NB4 (cell line): ENCODE results near the gene CALCOCO2.
"Not testable (repeated sequence)": the region's sequence is repeated elsewhere in the genome, so short reads cannot be mapped to it uniquely, and the experiment has no call there.

Experiments used
- POLR2A ChIP-seq: IDR thresholded peaks from 2 replicates; pipeline ENCODE4 v1.6.1; 2011; ENCODE audit warnings: mild to moderate bottlenecking; ENCODE audit not compliant: insufficient read length; ENCODE audit errors: extremely low read depth
- TF ChIP-seq, protein P1 (sequence below): IDR thresholded peaks from one replicate; pipeline ENCODE4 v1.5.1; 2012; ENCODE audit warnings: low read depth, low read length
- TF ChIP-seq, protein P2 (sequence below): IDR thresholded peaks from 2 replicates; pipeline ENCODE4 v1.6.1; 2011; ENCODE audit warnings: low read depth, low read length

DNA sequence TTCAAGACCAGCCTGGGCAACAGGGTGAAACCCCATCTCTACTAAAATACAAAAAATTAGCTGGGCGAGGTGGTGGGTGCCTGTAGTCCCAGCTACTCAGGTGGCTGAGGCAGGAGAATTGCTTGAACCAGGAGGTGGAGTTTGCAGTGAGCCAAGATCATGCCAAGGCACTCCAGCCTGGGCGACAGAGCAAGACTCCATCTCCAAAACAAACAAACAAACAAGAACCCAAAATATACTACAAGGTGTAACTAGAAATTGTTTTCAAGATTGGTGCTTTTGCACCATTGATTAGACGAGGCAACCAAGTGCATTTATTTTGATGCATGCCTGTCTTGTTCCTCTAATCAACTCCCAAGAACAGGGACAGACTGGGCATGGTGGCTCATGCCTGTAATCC, 41.6 kb downstream of the CALCOCO2 start:
- not testable (repeated sequence) for TF ChIP-seq POLR2A
- TF ChIP-seq, protein P1, sequence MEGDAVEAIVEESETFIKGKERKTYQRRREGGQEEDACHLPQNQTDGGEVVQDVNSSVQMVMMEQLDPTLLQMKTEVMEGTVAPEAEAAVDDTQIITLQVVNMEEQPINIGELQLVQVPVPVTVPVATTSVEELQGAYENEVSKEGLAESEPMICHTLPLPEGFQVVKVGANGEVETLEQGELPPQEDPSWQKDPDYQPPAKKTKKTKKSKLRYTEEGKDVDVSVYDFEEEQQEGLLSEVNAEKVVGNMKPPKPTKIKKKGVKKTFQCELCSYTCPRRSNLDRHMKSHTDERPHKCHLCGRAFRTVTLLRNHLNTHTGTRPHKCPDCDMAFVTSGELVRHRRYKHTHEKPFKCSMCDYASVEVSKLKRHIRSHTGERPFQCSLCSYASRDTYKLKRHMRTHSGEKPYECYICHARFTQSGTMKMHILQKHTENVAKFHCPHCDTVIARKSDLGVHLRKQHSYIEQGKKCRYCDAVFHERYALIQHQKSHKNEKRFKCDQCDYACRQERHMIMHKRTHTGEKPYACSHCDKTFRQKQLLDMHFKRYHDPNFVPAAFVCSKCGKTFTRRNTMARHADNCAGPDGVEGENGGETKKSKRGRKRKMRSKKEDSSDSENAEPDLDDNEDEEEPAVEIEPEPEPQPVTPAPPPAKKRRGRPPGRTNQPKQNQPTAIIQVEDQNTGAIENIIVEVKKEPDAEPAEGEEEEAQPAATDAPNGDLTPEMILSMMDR, result not testable (repeated sequence)
- TF ChIP-seq, protein P2, sequence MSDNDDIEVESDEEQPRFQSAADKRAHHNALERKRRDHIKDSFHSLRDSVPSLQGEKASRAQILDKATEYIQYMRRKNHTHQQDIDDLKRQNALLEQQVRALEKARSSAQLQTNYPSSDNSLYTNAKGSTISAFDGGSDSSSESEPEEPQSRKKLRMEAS, result not testable (repeated sequence)
